Gastroesophageal sphincter (tissue), 4 donors: ENCODE measurements around the gene TESK2. TPM values are rescaled to one million over a fixed set of nuclear protein-coding genes. Genes with fewer than 3 reads are reported as not detected.

ENCODE experiments used
- ATAC-seq: fragments of 150-250 bp; one replicate; pipeline ENCODE4 v1.9.1; 2016; ENCODE audit warnings: mild to moderate bottlenecking, moderate library complexity
- H3K27ac ChIP-seq, 4 donors: fragments of 200-600 bp; sonication (generic) in 3 of 4; 1 replicate in 3 of 4; 2 replicates in 1 of 4; pipeline ENCODE4 v1.5.1; 2016 to 2019
- H3K27me3 ChIP-seq: fragments of 200-600 bp; sonication (generic); one replicate; pipeline ENCODE4 v1.5.1; 2019
- H3K36me3 ChIP-seq, 2 donors: fragments of 200-600 bp; sonication (generic); one replicate each; pipeline ENCODE4 v1.5.1; 2019; ENCODE audit warnings: control low read depth in 1 of 2
- H3K4me1 ChIP-seq, 3 donors: fragments of 200-600 bp; sonication (generic); 1 replicate in 2 of 3; 2 replicates in 1 of 3; pipeline ENCODE4 v1.5.1; 2016 to 2019; ENCODE audit warnings: control low read depth in 2 of 3
- H3K4me3 ChIP-seq, 2 donors: fragments of 200-600 bp; sonication (generic); one replicate each; pipeline ENCODE4 v1.5.1; 2019; ENCODE audit warnings: mild to moderate bottlenecking in 1 of 2, moderate library complexity in 1 of 2
- H3K9me3 ChIP-seq, 3 donors: fragments of 200-600 bp; sonication (generic); one replicate each; pipeline ENCODE4 v1.5.1; 2017 to 2019; ENCODE audit warnings: control low read depth in 2 of 3
- EP300 ChIP-seq: sonication (generic); formaldehyde crosslinking; IDR thresholded peaks from one replicate; pipeline ENCODE4 v1.6.1; 2017; ENCODE audit warnings: antibody characterized with exemption, mild to moderate bottlenecking
- POLR2A ChIP-seq, 2 donors: fragments of 450-650 bp; IDR thresholded peaks; one replicate each; pipeline ENCODE4 v1.6.1; 2017; ENCODE audit warnings: antibody characterized with exemption in 2 of 2, mild to moderate bottlenecking in 2 of 2, moderate library complexity in 1 of 2
- POLR2AphosphoS5 ChIP-seq: sonication (generic); formaldehyde crosslinking; IDR thresholded peaks from one replicate; pipeline ENCODE4 v1.6.1; 2017; ENCODE audit warnings: antibody characterized with exemption
- WGBS, 2 donors: methylation state at CpG; one replicate each; pipeline ENCODE4 v1.1.5; 2018; ENCODE audit warnings: low coverage in 1 of 2; 5-methylcytosine and 5-hydroxymethylcytosine counted together
- total RNA-seq, 4 donors: library from RNA; depleted of rRNA; stranded (reverse); fragments of >200 nt; gene quantifications; one replicate each; pipeline ENCODE4 v1.1.0, GENCODE V29; 2016
- TF ChIP-seq, protein P1 (sequence below), 4 experiments: fragments of 200-600 bp in 2 of 4; fragments of 450-650 bp in 2 of 4; sonication (generic) in 1 of 4; IDR thresholded peaks; one replicate each; pipeline ENCODE4 v1.5.1; 2017 to 2019; ENCODE audit warnings: antibody characterized with exemption in 4 of 4, mild to moderate bottlenecking in 2 of 4, moderate library complexity in 2 of 4

The TESK2 gene
- total RNA-seq, 4 donors from 2014 or later = 3.9 to 8.6 (median 4.8) TPM

- 40 to 51% methylated on average over 3 to 4 of the region's 4 CpGs for WGBS, 2 donors
- H3K4me3 ChIP-seq = no peak overlapping the region
- peaks cover 0 to 4% of the 10 kb centered on the region in 2 donors for H3K36me3 ChIP-seq
- no peak overlapping the region for H3K27ac ChIP-seq
- no peak for ATAC-seq
- peaks cover 0 to 13% (median 0%) of the 10 kb centered on the region in 3 donors for H3K4me1 ChIP-seq
- no peaks in the 10 kb centered on the region for H3K9me3 ChIP-seq
- no peaks in the 10 kb centered on the region for H3K27me3 ChIP-seq
- TF ChIP-seq EP300 (no peak), POLR2AphosphoS5 (no peak)
Observed at GRCh38 chr1:45423906-45424678, 66.9 kb downstream of the TESK2 start.

- Histone ChIP-seq H3K27ac (no peak overlapping the region), H3K4me1 (peaks cover 0 to 13% (median 0%) of the 10 kb centered on the region in 3 donors), H3K27me3 (no peaks in the 10 kb centered on the region), H3K9me3 (no peaks in the 10 kb centered on the region), H3K4me3 (no peak overlapping the region), H3K36me3 (peaks cover 0 to 4% of the 10 kb centered on the region in 2 donors)
- TF ChIP-seq, protein P1, sequence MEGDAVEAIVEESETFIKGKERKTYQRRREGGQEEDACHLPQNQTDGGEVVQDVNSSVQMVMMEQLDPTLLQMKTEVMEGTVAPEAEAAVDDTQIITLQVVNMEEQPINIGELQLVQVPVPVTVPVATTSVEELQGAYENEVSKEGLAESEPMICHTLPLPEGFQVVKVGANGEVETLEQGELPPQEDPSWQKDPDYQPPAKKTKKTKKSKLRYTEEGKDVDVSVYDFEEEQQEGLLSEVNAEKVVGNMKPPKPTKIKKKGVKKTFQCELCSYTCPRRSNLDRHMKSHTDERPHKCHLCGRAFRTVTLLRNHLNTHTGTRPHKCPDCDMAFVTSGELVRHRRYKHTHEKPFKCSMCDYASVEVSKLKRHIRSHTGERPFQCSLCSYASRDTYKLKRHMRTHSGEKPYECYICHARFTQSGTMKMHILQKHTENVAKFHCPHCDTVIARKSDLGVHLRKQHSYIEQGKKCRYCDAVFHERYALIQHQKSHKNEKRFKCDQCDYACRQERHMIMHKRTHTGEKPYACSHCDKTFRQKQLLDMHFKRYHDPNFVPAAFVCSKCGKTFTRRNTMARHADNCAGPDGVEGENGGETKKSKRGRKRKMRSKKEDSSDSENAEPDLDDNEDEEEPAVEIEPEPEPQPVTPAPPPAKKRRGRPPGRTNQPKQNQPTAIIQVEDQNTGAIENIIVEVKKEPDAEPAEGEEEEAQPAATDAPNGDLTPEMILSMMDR (IDR thresholded peaks at IDR 0.05) = no peak
- TF ChIP-seq POLR2A (IDR thresholded peaks at IDR 0.05) (no peak), EP300 (no peak), POLR2AphosphoS5 (no peak)
- WGBS, 2 donors = 84 to 100% methylated on average over 1 to 2 of the region's 2 CpGs
- ATAC-seq = no peak
Observed at GRCh38 chr1:45421935-45422334, 69.0 kb downstream of the TESK2 start.

- no peak overlapping the region for H3K4me3 ChIP-seq
- H3K27me3 ChIP-seq = no peaks in the 10 kb centered on the region
- ATAC-seq = no peak
- TF ChIP-seq, protein P1 (IDR thresholded peaks at IDR 0.05) = no peak
- no peak for TF ChIP-seq EP300
- no peak for TF ChIP-seq POLR2A (IDR thresholded peaks at IDR 0.05)
- no peak for TF ChIP-seq POLR2AphosphoS5
- 60 to 74% methylated on average over 4 to 6 of the region's 6 CpGs for WGBS, 2 donors
- no peaks in the 10 kb centered on the region for H3K4me1 ChIP-seq
- H3K9me3 ChIP-seq = no peaks in the 10 kb centered on the region
- no peak overlapping the region for H3K27ac ChIP-seq
- no peaks in the 10 kb centered on the region for H3K36me3 ChIP-seq
Observed at GRCh38 chr1:45414746-45415145, 76.2 kb downstream of the TESK2 start.

DNA sequence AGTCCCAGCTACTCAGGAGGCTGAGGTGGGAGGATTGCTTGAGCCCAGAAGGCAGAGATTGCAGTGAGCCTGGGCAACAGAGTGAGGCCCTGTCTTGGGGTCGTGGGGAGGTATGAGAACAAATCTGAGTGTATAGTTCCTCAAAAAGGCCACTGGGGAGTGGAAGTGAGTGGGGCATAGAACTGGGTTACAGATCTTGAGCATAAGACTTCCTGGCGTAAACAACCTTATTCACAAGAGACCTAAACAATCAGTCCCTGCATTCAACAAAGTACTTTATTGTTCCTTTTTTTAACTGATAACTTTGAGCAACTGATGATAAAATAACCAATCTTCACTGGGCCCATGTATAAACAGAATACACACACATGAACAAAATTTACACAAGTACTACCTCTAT, 78.1 kb downstream of the TESK2 start:
- Histone ChIP-seq H3K27ac (no peak overlapping the region), H3K9me3 (no peaks in the 10 kb centered on the region), H3K4me3 (no peak overlapping the region), H3K36me3 (no peaks in the 10 kb centered on the region), H3K27me3 (no peaks in the 10 kb centered on the region), H3K4me1 (no peaks in the 10 kb centered on the region)
- 70 to 100% methylated on average over 1 to 2 of the region's 2 CpGs for WGBS, 2 donors
- ATAC-seq = no peak
- TF ChIP-seq, protein P1 (IDR thresholded peaks at IDR 0.05) = no peak
- TF ChIP-seq POLR2AphosphoS5 (no peak), EP300 (no peak), POLR2A (IDR thresholded peaks at IDR 0.05) (no peak)

DNA sequence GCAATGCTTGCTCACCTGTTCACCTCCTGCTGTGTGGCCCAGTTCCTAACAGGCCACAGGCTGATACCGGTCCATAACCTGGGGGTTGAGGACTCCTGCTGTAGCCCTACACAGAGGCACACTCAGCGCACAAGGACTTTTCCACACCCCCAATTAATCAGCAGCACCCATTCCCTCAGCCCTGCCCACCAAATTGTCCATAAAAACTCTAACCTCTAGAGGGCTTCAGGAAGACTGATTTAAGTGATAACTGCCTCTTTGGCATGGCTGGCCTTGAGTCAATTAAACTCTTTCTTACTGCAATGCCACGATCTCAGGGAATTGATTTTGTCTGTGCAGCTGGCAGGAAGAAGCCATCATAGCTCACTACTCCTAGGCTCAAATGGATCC, 79.5 kb downstream of the TESK2 start:
- H3K36me3 ChIP-seq = no peaks in the 10 kb centered on the region
- H3K9me3 ChIP-seq = no peaks in the 10 kb centered on the region
- TF ChIP-seq EP300 (no peak), POLR2AphosphoS5 (no peak), POLR2A (IDR thresholded peaks at IDR 0.05) (no peak)
- TF ChIP-seq, protein P1 (IDR thresholded peaks at IDR 0.05) = no peak
- WGBS, 2 donors = 42 to 100% methylated on average over 1 to 2 of the region's 3 CpGs
- no peaks in the 10 kb centered on the region for H3K27me3 ChIP-seq
- H3K4me1 ChIP-seq = no peaks in the 10 kb centered on the region
- no peak for ATAC-seq
- H3K4me3 ChIP-seq = no peak overlapping the region
- H3K27ac ChIP-seq = no peak overlapping the region
